H9 (cell line): ENCODE measurements around the gene GYS2. TPM values are rescaled to one million over a fixed set of nuclear protein-coding genes. Genes with fewer than 3 reads are reported as not detected.

ENCODE experiments used
- DNase-seq: peaks from one replicate; pipeline ENCODE4 v3.0.0-alpha.2; 2017
- H2AFZ ChIP-seq: one replicate; pipeline ENCODE4 v1.6.1; 2013; ENCODE audit warnings: mild to moderate bottlenecking, low read length, control low read depth, moderate library complexity
- H2AK5ac ChIP-seq: 2 replicates; pipeline ENCODE4 v1.6.1; 2013; ENCODE audit warnings: low read length, control low read depth, mixed read lengths; ENCODE audit not compliant: insufficient read length
- H2BK120ac ChIP-seq: one replicate; pipeline ENCODE4 v1.6.1; 2013; ENCODE audit warnings: low read depth, mild to moderate bottlenecking, low read length, control low read depth, inconsistent platforms; ENCODE audit not compliant: poor library complexity, severe bottlenecking
- H2BK12ac ChIP-seq: 2 replicates; pipeline ENCODE4 v1.6.1; 2013; ENCODE audit warnings: low read length, control low read depth, mixed read lengths, low read depth; ENCODE audit not compliant: insufficient read length
- H2BK15ac ChIP-seq: 2 replicates; pipeline ENCODE4 v1.6.1; 2013; ENCODE audit warnings: low read depth, low read length, control low read depth
- H2BK20ac ChIP-seq: one replicate; pipeline ENCODE4 v1.6.1; 2013; ENCODE audit warnings: low read depth, mild to moderate bottlenecking, low read length, control low read depth, inconsistent platforms; ENCODE audit not compliant: poor library complexity, severe bottlenecking
- H2BK5ac ChIP-seq: 2 replicates; pipeline ENCODE4 v1.6.1; 2013; ENCODE audit warnings: low read length, control low read depth, mixed read lengths; ENCODE audit not compliant: insufficient read length
- H3K14ac ChIP-seq: 2 replicates; pipeline ENCODE4 v1.6.1; 2013; ENCODE audit warnings: low read length, control low read depth; ENCODE audit not compliant: insufficient read depth
- H3K18ac ChIP-seq: 2 replicates; pipeline ENCODE4 v1.6.1; 2013; ENCODE audit warnings: low read depth, mild to moderate bottlenecking, mixed read lengths, low read length, control low read depth; ENCODE audit not compliant: insufficient read length
- H3K23ac ChIP-seq: 2 replicates; pipeline ENCODE4 v1.6.1; 2013; ENCODE audit warnings: low read length, control low read depth, mixed read lengths, low read depth; ENCODE audit not compliant: insufficient read length
- H3K23me2 ChIP-seq: 2 replicates; pipeline ENCODE4 v1.6.1; 2013; ENCODE audit warnings: low read depth, mild to moderate bottlenecking, mixed read lengths, low read length, control low read depth; ENCODE audit not compliant: insufficient read length, poor library complexity, severe bottlenecking
- H3K27ac ChIP-seq: 2 replicates; pipeline ENCODE4 v1.5.1; 2013; ENCODE audit warnings: low read length, control low read depth, mixed read lengths, low read depth; ENCODE audit not compliant: insufficient read length
- H3K27me3 ChIP-seq: 2 replicates; pipeline ENCODE4 v1.6.1; 2013; ENCODE audit warnings: low read length, control low read depth, inconsistent platforms; ENCODE audit not compliant: insufficient read depth
- H3K4ac ChIP-seq: 2 replicates; pipeline ENCODE4 v1.6.1; 2013; ENCODE audit warnings: low read depth, mild to moderate bottlenecking, control low read depth, inconsistent platforms, low read length, moderate library complexity
- H3K4me1 ChIP-seq: 2 replicates; pipeline ENCODE4 v1.6.1; 2013; ENCODE audit warnings: low read length, control low read depth, inconsistent platforms; ENCODE audit not compliant: insufficient read depth
- H3K4me2 ChIP-seq: 2 replicates; pipeline ENCODE4 v1.6.1; 2013; ENCODE audit warnings: low read length, control low read depth, mixed read lengths; ENCODE audit not compliant: insufficient read length, insufficient read depth
- H3K56ac ChIP-seq: 2 replicates; pipeline ENCODE4 v1.6.1; 2013; ENCODE audit warnings: low read depth, mild to moderate bottlenecking, mixed read lengths, low read length, control low read depth; ENCODE audit not compliant: insufficient read length
- H3K79me1 ChIP-seq: 2 replicates; pipeline ENCODE4 v1.6.1; 2013; ENCODE audit warnings: low read depth, mild to moderate bottlenecking, moderate library complexity, low read length, control low read depth, inconsistent platforms; ENCODE audit not compliant: insufficient read depth, poor library complexity, severe bottlenecking
- H3K79me2 ChIP-seq: 2 replicates; pipeline ENCODE4 v1.6.1; 2013; ENCODE audit warnings: low read length, control low read depth, inconsistent platforms; ENCODE audit not compliant: insufficient read depth
- H3K9ac ChIP-seq: 2 replicates; pipeline ENCODE4 v1.6.1; 2013; ENCODE audit warnings: low read length, control low read depth, mixed read lengths; ENCODE audit not compliant: insufficient read length; ENCODE audit errors: extremely low read depth
- H3K9me3 ChIP-seq: one replicate; pipeline ENCODE4 v1.6.1; 2013; ENCODE audit warnings: low read depth, low read length, inconsistent platforms; ENCODE audit not compliant: control insufficient read depth
- H3T11ph ChIP-seq: one replicate; pipeline ENCODE4 v1.6.1; 2013; ENCODE audit warnings: mild to moderate bottlenecking, low read length, control low read depth, inconsistent platforms
- H4K20me1 ChIP-seq: one replicate; pipeline ENCODE4 v1.6.1; 2013; ENCODE audit not compliant: control insufficient read depth, insufficient read length, insufficient read depth
- H4K5ac ChIP-seq: 2 replicates; pipeline ENCODE4 v1.6.1; 2013; ENCODE audit warnings: low read depth, mild to moderate bottlenecking, mixed read lengths, low read length, control low read depth; ENCODE audit not compliant: insufficient read length
- H4K8ac ChIP-seq: replicated peaks from 2 replicates; pipeline ENCODE4 v1.6.1; 2013; ENCODE audit warnings: low read length, control low read depth, mixed read lengths, low read depth; ENCODE audit not compliant: insufficient read length
- H4K91ac ChIP-seq: 2 replicates; pipeline ENCODE4 v1.6.1; 2013; ENCODE audit warnings: low read depth, mild to moderate bottlenecking, moderate library complexity, mixed read lengths, low read length, control low read depth; ENCODE audit not compliant: insufficient read length
- H3K27ac Mint-ChIP-seq, 3 experiments: 2 replicates in 2 of 3; 3 replicates in 1 of 3; pipeline ENCODE4 v1.8.0; 2020 to 2021; ENCODE audit warnings: mixed read lengths in 3 of 3, mild to moderate bottlenecking in 1 of 3, moderate library complexity in 1 of 3
- H3K27me3 Mint-ChIP-seq: 2 replicates; pipeline ENCODE4 v1.8.0; 2021; ENCODE audit warnings: low read depth, mild to moderate bottlenecking, moderate library complexity, mixed read lengths
- H3K36me3 Mint-ChIP-seq, 3 experiments: 2 replicates in 2 of 3; 3 replicates in 1 of 3; pipeline ENCODE4 v1.8.0; 2020 to 2021; ENCODE audit warnings: low read depth in 3 of 3, mixed read lengths in 3 of 3; ENCODE audit not compliant: insufficient read depth in 1 of 3
- H3K4me1 Mint-ChIP-seq, 2 experiments: 2 replicates each; pipeline ENCODE4 v1.8.0; 2020; ENCODE audit warnings: mixed read lengths in 2 of 2
- H3K4me3 Mint-ChIP-seq, 2 experiments: 2 replicates in 1 of 2; 3 replicates in 1 of 2; pipeline ENCODE4 v1.8.0; 2020 to 2021; ENCODE audit warnings: mild to moderate bottlenecking in 2 of 2, mixed read lengths in 2 of 2, moderate library complexity in 1 of 2
- H3K9me3 Mint-ChIP-seq, 2 experiments: 2 replicates in 1 of 2; 3 replicates in 1 of 2; pipeline ENCODE4 v1.8.0; 2020; ENCODE audit warnings: mild to moderate bottlenecking in 2 of 2, mixed read lengths in 2 of 2, moderate library complexity in 1 of 2
- WGBS: extraction: QIAGEN DNeasy Blood & Tissue Kit; methylation state at CpG from one replicate; pipeline ENCODE4 v1.1.7; 2013; ENCODE audit warnings: missing lambda C conversion rate, low lambda C conversion rate, mixed read lengths; ENCODE audit not compliant: insufficient read length; ENCODE audit errors: extremely low coverage; 5-methylcytosine and 5-hydroxymethylcytosine counted together
- total RNA-seq: library from RNA; stranded (reverse); gene quantifications from 2 replicates; pipeline ENCODE4 v1.2.1, GENCODE V29; 2021
- TF ChIP-seq, protein P1 (sequence below): fragments of 200-600 bp; sonication (generic); conservative IDR thresholded peaks from 3 replicates; pipeline ENCODE4 v1.8.0; 2021; ENCODE audit warnings: antibody characterized with exemption, mild to moderate bottlenecking

Gene GYS2
- total RNA-seq, 1 experiment from 2014 or later = not detected

DNA sequence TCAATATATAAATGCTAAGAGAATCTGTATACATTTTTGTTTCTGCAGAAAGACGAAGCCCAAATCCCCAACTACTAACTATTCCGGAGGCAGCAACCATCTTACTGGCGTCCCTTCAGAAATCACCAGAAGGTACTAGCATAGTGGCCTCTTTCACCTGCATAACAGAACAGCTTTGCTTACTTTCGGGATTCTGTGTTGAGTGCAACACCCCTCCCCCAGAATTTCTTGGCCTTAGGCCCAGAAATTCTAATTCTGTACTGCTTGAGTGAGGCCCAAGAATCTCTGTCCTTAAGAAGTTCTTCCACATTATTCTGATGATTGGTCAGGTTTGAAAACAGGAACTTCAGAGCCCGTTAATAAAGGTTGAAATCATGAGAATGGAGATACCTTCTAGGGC lies 75.7 kb downstream of the GYS2 start:
- H4K5ac ChIP-seq = no peak overlapping the region
- H2AK5ac ChIP-seq = no peak overlapping the region
- TF ChIP-seq, protein P1, sequence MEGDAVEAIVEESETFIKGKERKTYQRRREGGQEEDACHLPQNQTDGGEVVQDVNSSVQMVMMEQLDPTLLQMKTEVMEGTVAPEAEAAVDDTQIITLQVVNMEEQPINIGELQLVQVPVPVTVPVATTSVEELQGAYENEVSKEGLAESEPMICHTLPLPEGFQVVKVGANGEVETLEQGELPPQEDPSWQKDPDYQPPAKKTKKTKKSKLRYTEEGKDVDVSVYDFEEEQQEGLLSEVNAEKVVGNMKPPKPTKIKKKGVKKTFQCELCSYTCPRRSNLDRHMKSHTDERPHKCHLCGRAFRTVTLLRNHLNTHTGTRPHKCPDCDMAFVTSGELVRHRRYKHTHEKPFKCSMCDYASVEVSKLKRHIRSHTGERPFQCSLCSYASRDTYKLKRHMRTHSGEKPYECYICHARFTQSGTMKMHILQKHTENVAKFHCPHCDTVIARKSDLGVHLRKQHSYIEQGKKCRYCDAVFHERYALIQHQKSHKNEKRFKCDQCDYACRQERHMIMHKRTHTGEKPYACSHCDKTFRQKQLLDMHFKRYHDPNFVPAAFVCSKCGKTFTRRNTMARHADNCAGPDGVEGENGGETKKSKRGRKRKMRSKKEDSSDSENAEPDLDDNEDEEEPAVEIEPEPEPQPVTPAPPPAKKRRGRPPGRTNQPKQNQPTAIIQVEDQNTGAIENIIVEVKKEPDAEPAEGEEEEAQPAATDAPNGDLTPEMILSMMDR = no peak
- no peaks in the 10 kb centered on the region for H3K9me3 Mint-ChIP-seq
- peaks cover 70% of the 10 kb centered on the region for H3K27me3 Mint-ChIP-seq
- no peak overlapping the region for H3K56ac ChIP-seq
- H3K27me3 ChIP-seq = peaks cover 5% of the 10 kb centered on the region; the same call in 1 of the 2 replicates
- no peak overlapping the region for H3K27ac ChIP-seq
- no peak overlapping the region for H3K23ac ChIP-seq
- no peaks in the 10 kb centered on the region for H3K4me1 ChIP-seq
- no peak overlapping the region for H2BK5ac ChIP-seq
- H3K4me3 Mint-ChIP-seq = no peak overlapping the region
- H3K4me2 ChIP-seq = no peak overlapping the region
- peaks cover 5 to 12% of the 10 kb centered on the region in 2 experiments for H3K4me1 Mint-ChIP-seq
- no peak overlapping the region for H2BK12ac ChIP-seq
- H3T11ph ChIP-seq = no peak overlapping the region
- no peak overlapping the region for H2BK120ac ChIP-seq
- H4K91ac ChIP-seq = no peak overlapping the region
- H3K4ac ChIP-seq = no peak overlapping the region
- no peak for DNase-seq
- no peak overlapping the region for H2BK15ac ChIP-seq
- no peaks in the 10 kb centered on the region for H3K79me1 ChIP-seq
- H2AFZ ChIP-seq = no peak overlapping the region
- H3K27ac Mint-ChIP-seq = no peak overlapping the region
- no peaks in the 10 kb centered on the region for H4K20me1 ChIP-seq
- no peaks in the 10 kb centered on the region for H3K79me2 ChIP-seq
- no peaks in the 10 kb centered on the region for H3K9me3 ChIP-seq
- H2BK20ac ChIP-seq = no peak overlapping the region
- no peak overlapping the region for H4K8ac ChIP-seq
- no peak overlapping the region for H3K9ac ChIP-seq
- no peaks in the 10 kb centered on the region; a peak in 1 of 7 replicates for H3K36me3 Mint-ChIP-seq
- no peak overlapping the region for H3K18ac ChIP-seq
- no CpG with 5 or more reads among the region's 5 CpGs for WGBS
- H3K14ac ChIP-seq = no peak overlapping the region
- peaks cover 8% of the 10 kb centered on the region for H3K23me2 ChIP-seq
